Heart left ventricle (tissue), 16 donors: Measurements from ENCODE around the gene KCNAB2. TPM values are rescaled to one million over a fixed set of nuclear protein-coding genes. Genes with fewer than 3 reads are reported as not detected.
A peak's percentile ranks its signal among the peaks of the same experiment; 100 is the strongest.

Experiments
- ATAC-seq, 4 donors: fragments of 200-7000 bp; cut with Tn5 transposase; one replicate each; pipeline ENCODE4 v1.9.1; 2020 to 2022; ENCODE audit warnings: moderate library complexity in 4 of 4, mild to moderate bottlenecking in 3 of 4, moderate number of reproducible peaks in 1 of 4
- DNase-seq, 5 donors: peaks; one replicate each; pipeline ENCODE4 v3.0.0-alpha.2; 2020
- H3K27ac ChIP-seq, 12 donors: fragments of 200-600 bp; sonication (generic) in 4 of 12; one replicate each; pipeline versions ENCODE4 v1.5.0 to v1.8.0; 2016 to 2022; ENCODE audit warnings: mild to moderate bottlenecking in 2 of 12
- H3K27me3 ChIP-seq, 9 donors: fragments of 200-600 bp; sonication (generic) in 2 of 9; one replicate each; pipeline versions ENCODE4 v1.5.1 to v1.8.0; 2016 to 2022; ENCODE audit warnings: mild to moderate bottlenecking in 3 of 9
- H3K36me3 ChIP-seq, 9 donors: fragments of 200-600 bp; sonication (generic) in 2 of 9; one replicate each; pipeline versions ENCODE4 v1.5.0 to v1.8.0; 2018 to 2022; ENCODE audit warnings: mild to moderate bottlenecking in 2 of 9
- H3K4me1 ChIP-seq, 12 donors: fragments of 200-600 bp; sonication (generic) in 4 of 12; one replicate each; pipeline versions ENCODE4 v1.5.0 to v1.8.0; 2016 to 2022; ENCODE audit warnings: mild to moderate bottlenecking in 3 of 12
- H3K4me3 ChIP-seq, 12 donors: fragments of 200-600 bp; sonication (generic) in 4 of 12; one replicate each; pipeline versions ENCODE4 v1.5.0 to v1.8.0; 2017 to 2022; ENCODE audit warnings: mild to moderate bottlenecking in 9 of 12, moderate library complexity in 4 of 12
- H3K9me3 ChIP-seq, 12 donors: fragments of 200-600 bp; sonication (generic) in 4 of 12; one replicate each; pipeline versions ENCODE4 v1.5.0 to v1.8.0; 2016 to 2022; ENCODE audit warnings: mild to moderate bottlenecking in 1 of 12
- POLR2A ChIP-seq, 2 donors: fragments of 450-650 bp; IDR thresholded peaks; one replicate each; pipeline ENCODE4 v1.6.1; 2017; ENCODE audit warnings: antibody characterized with exemption in 2 of 2, mild to moderate bottlenecking in 2 of 2, moderate library complexity in 2 of 2
- WGBS, 4 donors: extraction: QIAGEN DNeasy Blood & Tissue Kit in 2 of 4; methylation state at CpG; one replicate each; pipeline versions ENCODE4 v1.1.5 to v1.1.7; 2013 to 2018; 5-methylcytosine and 5-hydroxymethylcytosine counted together
- intact Hi-C, 10 donors: fragments of 100-400 bp; cut with DNase I; formaldehyde crosslinking; loops; one replicate each; pipeline versions ENCODE4 v1.11.1 to v1.14.2; 2022
- polyA plus RNA-seq, 2 donors: library from polyadenylated mRNA; stranded (reverse); fragments of 200-250 nt; gene quantifications; one replicate each; pipeline ENCODE4 v1.2.3, GENCODE V29; 2013
- total RNA-seq, 9 donors: library from RNA; depleted of rRNA in 2 of 9; stranded (reverse); fragments of >200 nt in 2 of 9; fragmentation: NEBNext Ultra II Directional in 3 of 9; extraction: Animal tissue kit (Norgen Biotek cat#: 25700) in 3 of 9; gene quantifications; one replicate each; pipeline versions ENCODE4 v1.1.0 to v1.2.4, GENCODE V29; 2016 to 2023
- TF ChIP-seq, protein P1 (sequence below), 12 donors: fragments of 200-600 bp; sonication (generic) in 4 of 12; IDR thresholded peaks; one replicate each; pipeline versions ENCODE4 v1.5.0 to v1.8.0; 2018 to 2022; ENCODE audit warnings: antibody characterized with exemption in 12 of 12, mild to moderate bottlenecking in 5 of 12
- donor health status: ischemic (EF 13 %, LVEDD 7.1; RV severe dilation, severe dysfunction).
- donor health status: healthy with polysubstance abuse.
- donor health status: DM: no; HTN: yes; CAD: no.
- donor health status: DM: no; HTN: no; CAD: no.
- donor health status: ischemic (EF 25% LVEDD 6.9; RV normal size, moderate dysfunction).
- donor health status: ischemic (EF 25% LVEDD 5.7; RV mildly dilated, moderate dysfunction).
- donor health status: healthy.
- donor health status: DM: yes; HTN: yes; CAD: no.
- donor health status: ischemic (EF 35%, LVEDD 5.7; RV mildly dilated, moderate dysfunction).
- donor health status: nonischemic (EF 11% LVEDD 7.7; RV severe dilation, severe dysfunction).
- donor health status: DM: yes; HTN: yes; CAD: no.
- donor health status: PGD.
- donor health status: ischemic (EF 29% LVEDD 5.4; RV normal size, mild dysfunction).
- donor health status: nonischemic (EF 23%, LVEDD 6.1; RV moderate dilation, normal function).

Gene KCNAB2
- total and polyA plus RNA-seq, 11 donors: 10.7 to 51.4 (median 27.2) TPM

DNA sequence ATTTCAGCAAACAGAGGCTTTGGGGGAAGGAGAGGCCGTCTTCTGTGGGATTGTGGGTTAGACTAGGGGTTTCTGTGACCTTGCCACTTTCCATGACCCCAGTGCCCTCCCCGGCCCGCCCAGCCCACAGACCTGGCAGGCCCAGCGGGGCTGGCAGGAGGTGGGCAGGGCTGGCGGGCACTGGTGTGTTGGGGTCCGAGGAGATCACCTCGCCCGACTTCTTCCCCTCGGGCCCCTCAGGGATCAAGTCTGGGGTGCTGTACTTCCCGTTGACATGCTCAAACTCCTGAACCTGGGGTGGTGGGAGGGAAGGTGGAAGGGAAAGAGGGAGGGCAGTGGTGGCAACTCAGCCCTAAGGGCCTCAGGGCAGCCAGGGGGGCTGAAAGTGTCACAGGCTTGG lies 78.1 kb downstream of the KCNAB2 start:
- Histone ChIP-seq H3K4me1 (peaks cover 0 to 12% (median 0%) of the 10 kb centered on the region in 12 donors), H3K36me3 (no peaks in the 10 kb centered on the region), H3K27me3 (peaks cover 0 to 26% (median 0%) of the 10 kb centered on the region in 9 donors), H3K27ac (no peak overlapping the region), H3K9me3 (no peaks in the 10 kb centered on the region), H3K4me3 (no peak overlapping the region)
- DNase-seq: peak in 2 of 5 donors; percentile 7 to 46
- intact Hi-C loops: loop anchor here in 1 of 10 donors (5.0 kb wide), 1 partner anchor 43 kb away; no protein-coding TSS in a partner anchor
- WGBS, 4 donors: 82 to 83% (median 82%) methylated on average over 3 to 10 of the region's 10 CpGs
- no peak for ATAC-seq
- no peak for TF ChIP-seq POLR2A (IDR thresholded peaks at IDR 0.05)
- TF ChIP-seq, protein P1, sequence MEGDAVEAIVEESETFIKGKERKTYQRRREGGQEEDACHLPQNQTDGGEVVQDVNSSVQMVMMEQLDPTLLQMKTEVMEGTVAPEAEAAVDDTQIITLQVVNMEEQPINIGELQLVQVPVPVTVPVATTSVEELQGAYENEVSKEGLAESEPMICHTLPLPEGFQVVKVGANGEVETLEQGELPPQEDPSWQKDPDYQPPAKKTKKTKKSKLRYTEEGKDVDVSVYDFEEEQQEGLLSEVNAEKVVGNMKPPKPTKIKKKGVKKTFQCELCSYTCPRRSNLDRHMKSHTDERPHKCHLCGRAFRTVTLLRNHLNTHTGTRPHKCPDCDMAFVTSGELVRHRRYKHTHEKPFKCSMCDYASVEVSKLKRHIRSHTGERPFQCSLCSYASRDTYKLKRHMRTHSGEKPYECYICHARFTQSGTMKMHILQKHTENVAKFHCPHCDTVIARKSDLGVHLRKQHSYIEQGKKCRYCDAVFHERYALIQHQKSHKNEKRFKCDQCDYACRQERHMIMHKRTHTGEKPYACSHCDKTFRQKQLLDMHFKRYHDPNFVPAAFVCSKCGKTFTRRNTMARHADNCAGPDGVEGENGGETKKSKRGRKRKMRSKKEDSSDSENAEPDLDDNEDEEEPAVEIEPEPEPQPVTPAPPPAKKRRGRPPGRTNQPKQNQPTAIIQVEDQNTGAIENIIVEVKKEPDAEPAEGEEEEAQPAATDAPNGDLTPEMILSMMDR (IDR thresholded peaks at IDR 0.05): no peak

GRCh38 chr1:6124341-6124740 lies 78.7 kb downstream of the KCNAB2 start:
- Histone ChIP-seq H3K4me1 (peaks cover 0 to 12% (median 0%) of the 10 kb centered on the region in 12 donors), H3K27me3 (peaks cover 0 to 26% (median 0%) of the 10 kb centered on the region in 9 donors), H3K27ac (no peak overlapping the region), H3K9me3 (no peaks in the 10 kb centered on the region), H3K36me3 (no peaks in the 10 kb centered on the region), H3K4me3 (no peak overlapping the region)
- TF ChIP-seq, protein P1 (IDR thresholded peaks at IDR 0.05): no peak
- TF ChIP-seq POLR2A (IDR thresholded peaks at IDR 0.05): no peak
- DNase-seq: peak in 2 of 5 donors; percentile 12 to 57
- no peak for ATAC-seq
- intact Hi-C loops: loop anchor here in 1 of 10 donors (5.0 kb wide), 1 partner anchor 43 kb away; no protein-coding TSS in a partner anchor
- 86 to 100% (median 91%) methylated on average over 1 to 12 of the region's 12 CpGs for WGBS, 4 donors

DNA sequence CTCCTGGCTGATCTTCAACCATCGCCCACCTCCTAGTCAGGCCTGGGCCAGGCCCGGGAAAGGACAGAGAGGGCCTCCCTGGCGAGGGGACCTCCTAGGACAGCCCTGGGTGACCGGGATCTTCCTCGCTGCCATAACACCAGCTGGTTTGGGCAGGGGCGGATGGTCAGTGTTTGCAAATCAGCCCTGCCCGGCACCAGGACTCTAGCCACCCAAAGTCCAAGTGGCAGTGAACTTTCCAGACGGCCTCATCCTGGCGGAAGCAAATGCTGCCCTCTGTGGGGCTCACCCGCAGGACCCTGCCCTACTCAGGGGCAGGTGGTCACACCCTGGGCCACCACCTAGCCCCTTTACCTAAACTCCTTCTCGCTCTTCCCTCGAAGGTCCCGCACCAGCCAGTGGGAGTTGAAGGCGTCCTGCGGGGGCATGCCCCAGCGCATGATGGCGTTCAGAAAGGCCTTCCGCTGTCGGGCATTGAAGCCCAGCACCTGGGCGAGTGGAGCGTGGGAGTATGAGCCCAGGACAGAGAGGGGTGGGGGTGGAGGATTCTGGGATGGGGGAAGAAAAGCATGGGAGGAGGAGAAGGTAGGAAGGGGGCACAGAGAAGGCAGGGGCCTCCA lies 79.2 kb downstream of the KCNAB2 start:
- ATAC-seq: no peak
- H3K9me3 ChIP-seq: no peaks in the 10 kb centered on the region
- peaks cover 0 to 12% (median 0%) of the 10 kb centered on the region in 12 donors for H3K4me1 ChIP-seq
- peaks cover 0 to 26% (median 0%) of the 10 kb centered on the region in 9 donors for H3K27me3 ChIP-seq
- intact Hi-C loops: loop anchor here in 1 of 10 donors (5.0 kb wide), 1 partner anchor 42 kb away; no protein-coding TSS in a partner anchor
- whole genome bisulfite sequencing, 4 donors: 85 to 90% (median 87%) methylated on average over 15 to 21 of the region's 21 CpGs
- no peaks in the 10 kb centered on the region for H3K36me3 ChIP-seq
- no peak overlapping the region for H3K27ac ChIP-seq
- TF ChIP-seq POLR2A (IDR thresholded peaks at IDR 0.05): no peak
- TF ChIP-seq, protein P1 (IDR thresholded peaks at IDR 0.05): no peak
- H3K4me3 ChIP-seq: no peak overlapping the region
- DNase-seq: peak in 3 of 5 donors; percentile 5 to 53 (median 21)

DNA sequence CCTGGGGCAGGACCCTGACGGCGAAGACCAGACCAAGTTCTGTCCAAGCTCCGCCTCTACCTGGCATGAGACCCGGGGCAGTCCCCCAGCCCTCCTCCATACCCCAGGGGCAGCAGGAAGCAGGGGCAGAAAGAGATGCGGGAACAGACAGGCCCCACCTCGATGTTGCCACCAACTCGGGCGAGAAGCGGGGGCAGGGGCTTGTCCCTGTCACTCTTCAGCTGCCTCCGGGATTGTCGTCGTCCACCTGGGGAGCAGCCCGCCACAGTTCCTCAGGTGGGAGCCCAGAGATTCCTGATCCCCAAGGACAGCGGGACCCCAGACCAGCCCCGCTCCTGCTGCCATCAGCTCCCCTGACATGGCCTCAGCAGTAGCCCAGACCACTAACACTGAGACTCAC lies 79.7 kb downstream of the KCNAB2 start:
- H3K27me3 ChIP-seq: peaks cover 0 to 26% (median 0%) of the 10 kb centered on the region in 9 donors
- intact Hi-C loops: no loop called here
- no peak for TF ChIP-seq POLR2A (IDR thresholded peaks at IDR 0.05)
- TF ChIP-seq, protein P1 (IDR thresholded peaks at IDR 0.05): no peak
- peak in 2 of 5 donors; percentile 17 to 54 for DNase-seq
- no peaks in the 10 kb centered on the region for H3K36me3 ChIP-seq
- peaks cover 0 to 12% (median 0%) of the 10 kb centered on the region in 12 donors for H3K4me1 ChIP-seq
- no peak overlapping the region for H3K4me3 ChIP-seq
- ATAC-seq: no peak
- H3K27ac ChIP-seq: no peak overlapping the region
- 66 to 77% (median 72%) methylated on average over 13 to 15 of the region's 15 CpGs for WGBS, 4 donors
- H3K9me3 ChIP-seq: no peaks in the 10 kb centered on the region
